Kidney (tissue), 14 donors: Measurements from ENCODE around the gene B3GNT3. TPM values are rescaled to one million over a fixed set of nuclear protein-coding genes. Genes with fewer than 3 reads are reported as not detected.

ENCODE experiments used
- DNase-seq, 5 donors: peaks; one replicate each; pipeline ENCODE4 v3.0.0-alpha.2; 2013 to 2020
- FAIRE-seq: peaks from 2 replicates; lab custom pipeline; 2012; peaks lifted over from hg19 to GRCh38; lab: Jason Lieb, UNC
- H3K27ac ChIP-seq, 2 donors: one replicate each; pipeline ENCODE4 v1.7.0; 2013; ENCODE audit warnings: low read depth in 2 of 2, low read length in 2 of 2, inconsistent platforms in 1 of 2
- H3K27me3 ChIP-seq: one replicate; pipeline ENCODE4 v1.7.1; 2013; ENCODE audit warnings: low read length, inconsistent platforms; ENCODE audit not compliant: control insufficient read depth, insufficient read depth
- H3K36me3 ChIP-seq, 3 donors: one replicate each; pipeline versions ENCODE4 v1.7.0 to v1.7.1; 2013; ENCODE audit warnings: low read length in 3 of 3, control low read depth in 1 of 3, inconsistent platforms in 1 of 3; ENCODE audit not compliant: insufficient read depth in 3 of 3, control insufficient read depth in 2 of 3
- H3K4me1 ChIP-seq, 3 donors: one replicate each; pipeline versions ENCODE4 v1.7.0 to v1.7.1; 2013; ENCODE audit warnings: low read length in 3 of 3, inconsistent platforms in 1 of 3, low read depth in 1 of 3; ENCODE audit not compliant: control insufficient read depth in 2 of 3, insufficient read depth in 2 of 3
- H3K4me3 ChIP-seq, 3 donors: one replicate each; pipeline versions ENCODE4 v1.7.0 to v1.8.1; 2013; ENCODE audit warnings: low read length in 3 of 3, control low read depth in 1 of 3, inconsistent platforms in 1 of 3
- H3K9ac ChIP-seq, 3 donors: one replicate each; pipeline versions ENCODE4 v1.7.0 to v1.7.1; 2013; ENCODE audit warnings: low read length in 3 of 3, control low read depth in 1 of 3, inconsistent platforms in 1 of 3
- H3K9me3 ChIP-seq, 3 donors: one replicate each; pipeline versions ENCODE4 v1.7.0 to v1.7.1; 2013; ENCODE audit warnings: low read length in 3 of 3, control low read depth in 1 of 3, inconsistent platforms in 1 of 3; ENCODE audit not compliant: control insufficient read depth in 2 of 3, insufficient read depth in 1 of 3
- CTCF ChIP-seq: IDR thresholded peaks from 3 replicates; pipeline ENCODE4 v1.5.1; 2012; ENCODE audit warnings: mild to moderate bottlenecking, moderate library complexity, borderline replicate concordance; ENCODE audit not compliant: insufficient read depth; ENCODE audit errors: extremely low read depth
- intact Hi-C: fragments of 100-400 bp; cut with DNase I; formaldehyde crosslinking; loops from one replicate; pipeline ENCODE4 v1.11.1; 2022
- polyA plus RNA-seq: library from polyadenylated mRNA; stranded (reverse); fragments of 350-450 nt; fragmentation: Illumina TruSeq; extraction: RNeasy Lipid Tissue Mini Kit (QIAGEN cat#74804); gene quantifications from one replicate; pipeline ENCODE4 v1.2.3, GENCODE V29; 2014; ENCODE audit warnings: low read depth, low replicate concordance; ENCODE audit not compliant: insufficient read depth
- total RNA-seq: library from RNA; stranded (reverse); fragmentation: NEBNext Ultra II Directional; extraction: Animal tissue kit (Norgen Biotek cat#: 25700); gene quantifications from one replicate; pipeline ENCODE4 v1.2.1, GENCODE V29; 2021
- donor health status: control.
- donor health status: control.
- donor health status: control.
- donor health status: control.
- donor health status: control.
- donor health status: DM: yes; HTN: yes; CAD: no.
- donor health status: Normal renal cell carcinoma (clear cell type).

Gene B3GNT3
- total and polyA plus RNA-seq, 2 donors from 2014 or later, result 2.0 to 36.2 TPM

- H3K4me3 ChIP-seq, result no peak overlapping the region
- no peak overlapping the region for H3K27ac ChIP-seq
- FAIRE-seq (no peak), DNase-seq (no peak)
- H3K36me3 ChIP-seq, result no peaks in the 10 kb centered on the region
- no peak overlapping the region for H3K9ac ChIP-seq
- no peaks in the 10 kb centered on the region for H3K9me3 ChIP-seq
- no peaks in the 10 kb centered on the region for H3K4me1 ChIP-seq
- H3K27me3 ChIP-seq, result no peaks in the 10 kb centered on the region
- intact Hi-C loops, result no loop called here
- no peak for TF ChIP-seq CTCF
Observed at GRCh38 chr19:17749912-17750317, 45.0 kb upstream of the B3GNT3 start.

- DNase-seq, result peak in 1 of 5 donors; percentile 84
- Histone ChIP-seq H3K9ac (no peak within 1 kb of the TSS), H3K27ac (no peak within 1 kb of the TSS), H3K4me1 (no peaks in the 10 kb centered on the region), H3K9me3 (no peaks in the 10 kb centered on the region), H3K4me3 (no peak within 1 kb of the TSS), H3K27me3 (no peaks in the 10 kb centered on the region), H3K36me3 (no peaks in the 10 kb centered on the region)
- TF ChIP-seq CTCF, result no peak
- FAIRE-seq, result no peak
- intact Hi-C loops, result no loop called here
Observed at GRCh38 chr19:17751103-17751911, 43.6 kb upstream of the B3GNT3 start, which contains the start of gene FCHO1. Gene FCHO1 (plus strand): TSS chr19:17751477. CDS start chr19:17755165, 3,688 bp downstream.

GRCh38 chr19:17751912-17752273 is 43.0 kb upstream of the B3GNT3 start:
- DNase-seq (no peak), FAIRE-seq (no peak)
- Histone ChIP-seq H3K9me3 (no peaks in the 10 kb centered on the region), H3K4me1 (no peaks in the 10 kb centered on the region), H3K9ac (no peak overlapping the region), H3K4me3 (no peak overlapping the region), H3K36me3 (no peaks in the 10 kb centered on the region), H3K27ac (no peak overlapping the region), H3K27me3 (no peaks in the 10 kb centered on the region)
- TF ChIP-seq CTCF, result no peak
- intact Hi-C loops, result no loop called here
